NK-92 (cell line): ENCODE results near the gene ADAMTSL5.
"Not testable (repeated sequence)": the region's sequence is repeated elsewhere in the genome, so short reads cannot be mapped to it uniquely, and the experiment has no call there.

Experiments
- DNase-seq: peaks from one replicate; lab custom pipeline; 2025; ENCODE audit not compliant: unreplicated experiment; lab: John Stamatoyannopoulos, UW

ADAMTSL5 gene

GRCh38 chr19:1512671-1513498 is at the start of gene ADAMTSL5:
Gene ADAMTSL5, minus strand, starts transcription at chr19:1513019. Its CDS starts 2,076 bp downstream, at chr19:1510943.
- DNase-seq = no peak

- no peak for DNase-seq
Measured at GRCh38 chr19:1561236-1561842, 48.5 kb upstream of the ADAMTSL5 start.

- no peak for DNase-seq
Measured at GRCh38 chr19:1560286-1560882, 47.6 kb upstream of the ADAMTSL5 start.

GRCh38 chr19:1558552-1558951 is 45.7 kb upstream of the ADAMTSL5 start:
- no peak for DNase-seq

GRCh38 chr19:1556390-1557070 is 43.7 kb upstream of the ADAMTSL5 start:
- no peak for DNase-seq

- DNase-seq = no peak
Measured at GRCh38 chr19:1555487-1556389, 42.9 kb upstream of the ADAMTSL5 start.

- DNase-seq = no peak
Measured at GRCh38 chr19:1554968-1555367, 42.1 kb upstream of the ADAMTSL5 start.

- DNase-seq = no peak
Measured at GRCh38 chr19:1553415-1553814, 40.6 kb upstream of the ADAMTSL5 start.

- DNase-seq = no peak
Measured at GRCh38 chr19:1551068-1552040, 38.5 kb upstream of the ADAMTSL5 start.

GRCh38 chr19:1549332-1549945 is 36.6 kb upstream of the ADAMTSL5 start:
- no peak for DNase-seq

GRCh38 chr19:1540365-1540925 is 27.6 kb upstream of the ADAMTSL5 start:
- no peak for DNase-seq

- DNase-seq = not testable (repeated sequence)
Measured at GRCh38 chr19:1539749-1540148, 26.9 kb upstream of the ADAMTSL5 start.

GRCh38 chr19:1538978-1539377 is 26.2 kb upstream of the ADAMTSL5 start:
- DNase-seq = no peak

- DNase-seq = not testable (repeated sequence)
Measured at GRCh38 chr19:1535699-1536098, 22.9 kb upstream of the ADAMTSL5 start.

GRCh38 chr19:1534972-1535371 is 22.2 kb upstream of the ADAMTSL5 start:
- DNase-seq = no peak

- no peak for DNase-seq
Measured at GRCh38 chr19:1533510-1534150, 20.8 kb upstream of the ADAMTSL5 start.

- no peak for DNase-seq
Measured at GRCh38 chr19:1532003-1532402, 19.2 kb upstream of the ADAMTSL5 start.

GRCh38 chr19:1531587-1531986 is 18.8 kb upstream of the ADAMTSL5 start:
- no peak for DNase-seq
